ENCODE measurements around the gene SLC6A6. TPM values are rescaled to one million over a fixed set of nuclear protein-coding genes. Genes with fewer than 3 reads are reported as not detected.

The SLC6A6 gene
- polyA plus RNA-seq, 4 donors, result 6.9 to 24.1 (median 9.7) TPM

GRCh38 chr3:14460342-14461005 is 58.1 kb downstream of the SLC6A6 start:
- DNase-seq (no peak), FAIRE-seq (no peak)
- no peak overlapping the region for H3K4me3 ChIP-seq (ENCODE audit: low read depth in 1 of 3, low read length in 3 of 3)
- no peaks in the 10 kb centered on the region for H3K27me3 ChIP-seq (ENCODE audit: control insufficient read depth in 3 of 3, insufficient read depth in 3 of 3, low read length in 3 of 3)
- peak overlapping the region in 1 of 3 donors; percentile 29 for H3K27ac ChIP-seq (ENCODE audit: low read depth in 1 of 3, low read length in 2 of 3)
- peaks cover 0 to 4% (median 3%) of the 10 kb centered on the region in 3 donors for H3K4me1 ChIP-seq (ENCODE audit: control insufficient read depth in 3 of 3, insufficient read depth in 2 of 3, low read depth in 1 of 3, low read length in 2 of 3)
- peaks cover 9 to 94% (median 21%) of the 10 kb centered on the region in 3 donors for H3K36me3 ChIP-seq (ENCODE audit: control insufficient read depth in 3 of 3, insufficient read depth in 2 of 3, low read depth in 1 of 3, low read length in 3 of 3)
- WGBS, 3 donors, result 56 to 72% (median 69%) methylated on average over 9 of the region's 9 CpGs
- no peaks in the 10 kb centered on the region for H3K9me3 ChIP-seq (ENCODE audit: control insufficient read depth in 2 of 2, insufficient read depth in 1 of 2, low read depth in 1 of 2, low read length in 1 of 2)

GRCh38 chr3:14461006-14461747 is 58.8 kb downstream of the SLC6A6 start:
- Histone ChIP-seq H3K4me3 (ENCODE audit: low read depth in 1 of 3, low read length in 3 of 3) (no peak overlapping the region), H3K9me3 (ENCODE audit: control insufficient read depth in 2 of 2, insufficient read depth in 1 of 2, low read depth in 1 of 2, low read length in 1 of 2) (no peaks in the 10 kb centered on the region), H3K27ac (ENCODE audit: low read depth in 1 of 3, low read length in 2 of 3) (peak overlapping the region in 1 of 3 donors; percentile 29), H3K4me1 (ENCODE audit: control insufficient read depth in 3 of 3, insufficient read depth in 2 of 3, low read depth in 1 of 3, low read length in 2 of 3) (peaks cover 0 to 4% (median 3%) of the 10 kb centered on the region in 3 donors), H3K36me3 (ENCODE audit: control insufficient read depth in 3 of 3, insufficient read depth in 2 of 3, low read depth in 1 of 3, low read length in 3 of 3) (peaks cover 9 to 92% (median 24%) of the 10 kb centered on the region in 3 donors), H3K27me3 (ENCODE audit: control insufficient read depth in 3 of 3, insufficient read depth in 3 of 3, low read length in 3 of 3) (no peaks in the 10 kb centered on the region)
- WGBS, 3 donors, result 85 to 92% (median 92%) methylated on average over 13 of the region's 13 CpGs
- no peak for FAIRE-seq
- DNase-seq, result no peak

GRCh38 chr3:14461748-14462324 is 59.4 kb downstream of the SLC6A6 start:
- Histone ChIP-seq H3K4me3 (ENCODE audit: low read depth in 1 of 3, low read length in 3 of 3) (no peak overlapping the region), H3K27ac (ENCODE audit: low read depth in 1 of 3, low read length in 2 of 3) (no peak overlapping the region), H3K27me3 (ENCODE audit: control insufficient read depth in 3 of 3, insufficient read depth in 3 of 3, low read length in 3 of 3) (no peaks in the 10 kb centered on the region), H3K36me3 (ENCODE audit: control insufficient read depth in 3 of 3, insufficient read depth in 2 of 3, low read depth in 1 of 3, low read length in 3 of 3) (peaks cover 12 to 93% (median 26%) of the 10 kb centered on the region in 3 donors), H3K4me1 (ENCODE audit: control insufficient read depth in 3 of 3, insufficient read depth in 2 of 3, low read depth in 1 of 3, low read length in 2 of 3) (peaks cover 0 to 4% (median 3%) of the 10 kb centered on the region in 3 donors), H3K9me3 (ENCODE audit: control insufficient read depth in 2 of 2, insufficient read depth in 1 of 2, low read depth in 1 of 2, low read length in 1 of 2) (no peaks in the 10 kb centered on the region)
- DNase-seq (peak; percentile 54 to 70), FAIRE-seq (no peak)
- WGBS, 3 donors, result 69 to 78% (median 73%) methylated on average over 8 of the region's 8 CpGs

GRCh38 chr3:14462738-14463137 is 60.3 kb downstream of the SLC6A6 start:
- H3K4me3 ChIP-seq (ENCODE audit: low read depth in 1 of 3, low read length in 3 of 3), result no peak overlapping the region
- WGBS, 3 donors, result 84 to 92% (median 90%) methylated on average over 9 of the region's 9 CpGs
- DNase-seq, result no peak
- FAIRE-seq, result no peak
- H3K27ac ChIP-seq (ENCODE audit: low read depth in 1 of 3, low read length in 2 of 3), result no peak overlapping the region
- no peaks in the 10 kb centered on the region for H3K9me3 ChIP-seq (ENCODE audit: control insufficient read depth in 2 of 2, insufficient read depth in 1 of 2, low read depth in 1 of 2, low read length in 1 of 2)
- no peaks in the 10 kb centered on the region for H3K27me3 ChIP-seq (ENCODE audit: control insufficient read depth in 3 of 3, insufficient read depth in 3 of 3, low read length in 3 of 3)
- peaks cover 12 to 94% (median 26%) of the 10 kb centered on the region in 3 donors for H3K36me3 ChIP-seq (ENCODE audit: control insufficient read depth in 3 of 3, insufficient read depth in 2 of 3, low read depth in 1 of 3, low read length in 3 of 3)
- peaks cover 0 to 3% (median 2%) of the 10 kb centered on the region in 3 donors for H3K4me1 ChIP-seq (ENCODE audit: control insufficient read depth in 3 of 3, insufficient read depth in 2 of 3, low read depth in 1 of 3, low read length in 2 of 3)

- FAIRE-seq (no peak), DNase-seq (no peak)
- peaks cover 12 to 94% (median 25%) of the 10 kb centered on the region in 3 donors for H3K36me3 ChIP-seq (ENCODE audit: control insufficient read depth in 3 of 3, insufficient read depth in 2 of 3, low read depth in 1 of 3, low read length in 3 of 3)
- 86 to 92% (median 89%) methylated on average over 26 of the region's 26 CpGs for WGBS, 3 donors
- H3K9me3 ChIP-seq (ENCODE audit: control insufficient read depth in 2 of 2, insufficient read depth in 1 of 2, low read depth in 1 of 2, low read length in 1 of 2), result no peaks in the 10 kb centered on the region
- no peak overlapping the region for H3K4me3 ChIP-seq (ENCODE audit: low read depth in 1 of 3, low read length in 3 of 3)
- no peak overlapping the region for H3K27ac ChIP-seq (ENCODE audit: low read depth in 1 of 3, low read length in 2 of 3)
- H3K27me3 ChIP-seq (ENCODE audit: control insufficient read depth in 3 of 3, insufficient read depth in 3 of 3, low read length in 3 of 3), result no peaks in the 10 kb centered on the region
- H3K4me1 ChIP-seq (ENCODE audit: control insufficient read depth in 3 of 3, insufficient read depth in 2 of 3, low read depth in 1 of 3, low read length in 2 of 3), result no peaks in the 10 kb centered on the region
Measured at GRCh38 chr3:14463330-14464140, 61.1 kb downstream of the SLC6A6 start.

GRCh38 chr3:14464141-14464465 is 61.7 kb downstream of the SLC6A6 start:
- FAIRE-seq (no peak), DNase-seq (no peak)
- Histone ChIP-seq H3K27me3 (ENCODE audit: control insufficient read depth in 3 of 3, insufficient read depth in 3 of 3, low read length in 3 of 3) (no peaks in the 10 kb centered on the region), H3K36me3 (ENCODE audit: control insufficient read depth in 3 of 3, insufficient read depth in 2 of 3, low read depth in 1 of 3, low read length in 3 of 3) (peaks cover 12 to 96% (median 26%) of the 10 kb centered on the region in 3 donors), H3K4me3 (ENCODE audit: low read depth in 1 of 3, low read length in 3 of 3) (no peak overlapping the region), H3K4me1 (ENCODE audit: control insufficient read depth in 3 of 3, insufficient read depth in 2 of 3, low read depth in 1 of 3, low read length in 2 of 3) (no peaks in the 10 kb centered on the region), H3K27ac (ENCODE audit: low read depth in 1 of 3, low read length in 2 of 3) (no peak overlapping the region), H3K9me3 (ENCODE audit: control insufficient read depth in 2 of 2, insufficient read depth in 1 of 2, low read depth in 1 of 2, low read length in 1 of 2) (no peaks in the 10 kb centered on the region)
- WGBS, 3 donors, result 89 to 96% (median 92%) methylated on average over 5 of the region's 5 CpGs

- FAIRE-seq (no peak), DNase-seq (no peak)
- WGBS, 3 donors, result 91 to 96% (median 92%) methylated on average over 4 of the region's 4 CpGs
- Histone ChIP-seq H3K4me1 (ENCODE audit: control insufficient read depth in 3 of 3, insufficient read depth in 2 of 3, low read depth in 1 of 3, low read length in 2 of 3) (no peaks in the 10 kb centered on the region), H3K9me3 (ENCODE audit: control insufficient read depth in 2 of 2, insufficient read depth in 1 of 2, low read depth in 1 of 2, low read length in 1 of 2) (no peaks in the 10 kb centered on the region), H3K36me3 (ENCODE audit: control insufficient read depth in 3 of 3, insufficient read depth in 2 of 3, low read depth in 1 of 3, low read length in 3 of 3) (peaks cover 12 to 96% (median 26%) of the 10 kb centered on the region in 3 donors), H3K27me3 (ENCODE audit: control insufficient read depth in 3 of 3, insufficient read depth in 3 of 3, low read length in 3 of 3) (no peaks in the 10 kb centered on the region), H3K4me3 (ENCODE audit: low read depth in 1 of 3, low read length in 3 of 3) (no peak overlapping the region), H3K27ac (ENCODE audit: low read depth in 1 of 3, low read length in 2 of 3) (no peak overlapping the region)
Measured at GRCh38 chr3:14464521-14464920, 62.1 kb downstream of the SLC6A6 start.

GRCh38 chr3:14465425-14465824 is 63.0 kb downstream of the SLC6A6 start:
- Histone ChIP-seq H3K27ac (ENCODE audit: low read depth in 1 of 3, low read length in 2 of 3) (no peak overlapping the region), H3K4me3 (ENCODE audit: low read depth in 1 of 3, low read length in 3 of 3) (no peak overlapping the region), H3K4me1 (ENCODE audit: control insufficient read depth in 3 of 3, insufficient read depth in 2 of 3, low read depth in 1 of 3, low read length in 2 of 3) (no peaks in the 10 kb centered on the region), H3K36me3 (ENCODE audit: control insufficient read depth in 3 of 3, insufficient read depth in 2 of 3, low read depth in 1 of 3, low read length in 3 of 3) (peaks cover 9 to 94% (median 30%) of the 10 kb centered on the region in 3 donors), H3K27me3 (ENCODE audit: control insufficient read depth in 3 of 3, insufficient read depth in 3 of 3, low read length in 3 of 3) (no peaks in the 10 kb centered on the region), H3K9me3 (ENCODE audit: control insufficient read depth in 2 of 2, insufficient read depth in 1 of 2, low read depth in 1 of 2, low read length in 1 of 2) (no peaks in the 10 kb centered on the region)
- FAIRE-seq (no peak), DNase-seq (no peak)
- 97 to 98% (median 97%) methylated on average over 3 of the region's 3 CpGs for WGBS, 3 donors
